G401 (cell line): ENCODE data around the gene PHYHD1. TPM values are rescaled to one million over a fixed set of nuclear protein-coding genes. Genes with fewer than 3 reads are reported as not detected.

Source experiments
- DNase-seq: peaks from one replicate; pipeline ENCODE4 v3.0.0-alpha.2; 2015; ENCODE audit warnings: low spot score
- in situ Hi-C: cut with HindIII; loops from 2 replicates; pipeline ENCODE4 v1.10.0; 2016; ENCODE audit warnings: low sequenced_read_pairs, mixed read lengths
- total RNA-seq: library from RNA; depleted of rRNA; stranded (reverse); fragments of >200 nt; shearing (Covaris generic); gene quantifications from 2 replicates; pipeline ENCODE4 v1.2.3, GENCODE V29; 2014; rRNA removed

Gene PHYHD1
- 13.8 and 17.6 TPM in 2 replicates for total RNA-seq

DNA sequence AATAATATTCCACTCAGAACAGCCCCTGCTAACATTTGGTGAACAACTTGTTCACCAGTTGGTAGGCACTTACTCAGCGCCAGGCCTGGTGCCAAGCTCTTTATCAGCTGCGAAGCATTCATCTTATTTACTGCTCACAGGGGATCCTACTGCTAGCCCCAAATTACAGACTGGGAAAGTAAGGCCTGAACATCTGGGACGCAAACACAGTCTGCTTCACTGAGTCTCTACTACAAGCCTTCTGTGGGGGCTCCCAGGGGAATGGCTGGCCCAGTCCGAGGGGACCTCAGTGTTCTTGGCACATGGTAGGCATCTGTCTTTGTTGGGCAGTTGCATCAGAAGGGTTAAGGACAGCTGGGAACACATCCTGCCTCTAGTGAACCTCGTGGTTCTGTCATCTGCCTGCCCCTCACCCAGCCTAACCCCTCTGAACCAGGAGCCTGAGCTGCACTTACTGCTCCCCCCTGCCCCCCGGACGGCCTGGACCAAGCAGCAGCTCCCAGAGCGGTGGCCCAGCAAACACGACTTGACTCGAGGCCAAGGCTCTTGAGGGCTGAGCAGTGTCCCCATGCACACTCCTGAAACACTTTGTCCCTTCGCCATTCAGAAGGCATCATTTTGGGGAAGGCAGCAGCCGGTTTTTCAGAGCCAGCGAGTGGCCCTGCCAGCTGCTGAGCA lies at the start of gene PHYHD1:
TSS of gene PHYHD1 (plus strand) at position 602 of the 678 bp plus-strand sequence. CDS start 1,342 bp downstream, outside the sequence.
- peak; percentile 46 for DNase-seq
- in situ Hi-C loops: no loop called here

DNA sequence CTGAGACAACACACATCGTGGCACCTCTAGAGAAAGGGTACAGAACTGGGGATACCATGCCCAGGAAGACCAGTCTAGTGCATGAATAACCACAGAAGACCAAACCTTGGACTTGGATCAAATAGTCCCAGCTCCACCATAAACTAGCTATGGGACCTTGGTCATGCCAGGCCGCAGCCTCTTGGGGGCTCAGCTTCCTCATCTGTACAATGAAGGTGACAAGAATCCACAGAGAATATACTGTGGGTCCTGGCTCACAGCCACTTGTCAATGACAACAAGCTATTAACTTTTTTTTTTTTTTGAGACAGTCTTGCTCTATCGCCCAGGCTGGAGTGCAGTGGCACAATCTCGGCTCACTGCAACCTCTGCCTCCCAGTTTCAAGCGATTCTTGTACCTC lies 42.9 kb upstream of the PHYHD1 start:
- in situ Hi-C loops: no loop called here
- no peak for DNase-seq

DNA sequence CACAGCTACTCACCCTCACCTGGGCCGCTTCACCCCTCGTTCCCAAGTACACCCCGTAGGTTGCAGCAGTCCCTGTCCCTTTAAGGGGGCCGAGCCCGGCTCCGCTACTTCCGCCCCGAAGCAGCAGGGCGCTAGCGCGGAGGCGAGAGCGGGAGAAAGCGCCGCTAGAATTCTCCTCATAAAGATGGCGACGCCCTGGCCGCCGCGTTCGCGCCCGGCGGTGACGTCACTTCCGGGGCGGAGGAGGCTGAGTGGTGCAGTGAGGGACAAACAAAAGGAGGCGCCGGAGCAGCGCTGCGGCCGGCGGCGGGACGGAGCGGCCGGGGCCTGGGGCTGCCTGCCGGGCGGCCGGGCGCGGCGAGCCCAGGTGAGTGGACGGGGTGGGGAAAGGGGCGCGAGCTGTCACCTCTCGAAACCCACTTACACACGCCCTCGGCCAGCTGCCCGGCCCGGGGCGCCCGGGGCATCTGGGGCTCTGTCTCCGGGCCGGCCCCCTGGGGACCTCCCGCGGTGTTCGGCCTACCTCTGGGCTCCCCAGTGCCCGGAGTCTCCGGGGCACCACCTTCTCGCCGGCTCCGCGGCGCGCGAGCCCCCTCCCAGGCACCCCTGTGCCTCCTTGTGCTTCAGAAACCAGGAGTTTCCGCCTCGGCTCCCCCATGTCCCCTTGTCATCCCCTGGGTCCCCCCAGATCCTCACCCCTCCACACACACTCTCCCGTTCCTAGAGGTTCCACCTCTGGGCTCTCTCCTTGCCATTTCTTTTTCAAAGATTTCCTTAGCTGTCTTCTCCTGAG lies 38.7 kb upstream of the PHYHD1 start, which contains the start of the genes KYAT1 and LRRC8A:
TSS of gene KYAT1 (minus strand) at position 67 of the 793 bp plus-strand sequence. CDS start 36,545 bp downstream, outside the sequence.
TSS of gene LRRC8A (plus strand) at position 250 of the 793 bp plus-strand sequence. CDS start 25,032 bp downstream, outside the sequence.
- in situ Hi-C loops: no loop called here
- peak; percentile 97 for DNase-seq

DNA sequence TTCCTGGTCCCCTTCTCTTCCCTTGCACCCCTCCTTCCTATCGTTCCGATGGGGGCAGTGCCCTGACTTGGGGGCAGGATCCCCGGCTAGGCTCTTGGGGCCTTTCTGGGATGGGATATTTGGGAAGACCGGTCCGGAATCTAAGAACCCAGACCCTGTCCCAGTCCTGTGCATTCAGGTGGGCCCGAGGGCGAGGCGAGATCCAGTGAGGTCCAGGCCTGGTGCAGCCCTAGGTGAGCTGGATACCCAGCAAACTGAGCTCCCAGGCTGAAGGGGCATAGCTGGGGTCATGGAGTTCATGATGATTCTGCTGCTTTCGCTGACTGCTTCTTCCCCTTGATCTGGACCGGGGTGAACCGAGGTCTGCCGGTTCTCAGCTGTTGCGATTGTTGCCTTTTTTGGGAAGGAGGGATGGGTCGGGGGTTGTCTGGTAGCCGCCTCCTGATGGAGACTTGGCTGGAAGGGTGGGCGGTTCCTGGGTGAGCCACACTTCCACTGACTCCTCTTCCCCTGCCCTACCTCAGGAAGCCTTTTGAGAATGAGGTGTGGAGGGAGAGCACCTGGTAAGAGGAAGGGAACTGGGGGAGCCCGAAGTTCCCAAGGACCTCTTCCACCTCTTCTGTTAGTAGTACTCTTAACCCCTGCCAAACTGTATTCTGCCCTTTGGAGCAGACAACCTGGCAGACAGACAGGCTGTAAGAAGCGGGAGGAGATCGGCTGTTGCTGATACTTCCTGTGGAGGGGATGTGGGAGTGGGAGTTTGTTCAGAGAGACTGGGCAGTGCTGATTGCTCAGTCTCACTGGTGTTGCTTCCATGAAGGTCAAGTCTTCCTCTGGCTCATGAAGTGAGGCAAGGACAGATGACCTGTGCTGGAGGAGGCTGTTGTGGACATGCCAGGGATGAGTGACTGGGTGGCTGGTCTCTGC lies 37.8 kb upstream of the PHYHD1 start:
- in situ Hi-C loops: no loop called here

DNA sequence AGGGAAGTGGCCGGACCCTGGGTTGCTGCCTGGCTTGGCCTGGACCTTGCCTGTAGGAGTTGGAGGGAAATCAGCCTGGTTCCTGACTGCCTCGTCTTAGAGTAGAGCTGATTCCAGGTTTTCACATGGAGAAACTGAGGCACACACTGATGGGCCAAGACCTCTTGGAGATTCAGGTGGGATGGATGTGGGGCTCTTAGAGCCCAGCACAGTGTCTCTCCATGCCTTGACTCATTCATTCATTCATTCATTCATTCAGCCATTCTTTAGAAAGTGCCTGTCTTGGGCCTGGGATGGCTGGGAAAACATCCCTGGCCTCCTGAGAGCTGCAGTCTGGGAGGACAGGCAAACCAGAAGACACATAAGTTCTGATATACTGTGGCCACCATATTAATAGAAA lies 36.6 kb upstream of the PHYHD1 start:
- in situ Hi-C loops: no loop called here
- no peak for DNase-seq

More for the DNA sequence above, 37.8 kb upstream of the PHYHD1 start:
- no peak for DNase-seq

DNA sequence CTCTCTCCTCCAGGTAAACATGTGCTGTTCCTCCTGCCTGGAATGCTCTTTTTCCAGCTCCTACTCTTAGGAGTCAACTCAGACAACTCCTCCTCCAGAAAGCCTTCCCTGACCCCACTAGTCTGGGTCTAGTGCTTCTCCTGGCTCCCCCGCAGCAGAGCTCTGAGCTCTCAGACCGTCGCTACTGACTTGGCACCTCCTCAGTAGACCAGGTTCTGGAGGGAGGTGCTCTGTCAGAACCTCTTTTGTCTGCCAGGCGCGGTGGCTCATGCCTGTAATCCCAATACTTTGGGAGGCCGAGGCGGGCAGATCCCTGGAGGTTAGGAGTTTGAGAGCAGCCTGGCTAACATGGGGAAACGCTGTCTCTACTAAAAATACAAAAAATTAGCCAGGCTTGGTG lies 35.4 kb upstream of the PHYHD1 start:
- peak; percentile 85 for DNase-seq
- in situ Hi-C loops: no loop called here

DNA sequence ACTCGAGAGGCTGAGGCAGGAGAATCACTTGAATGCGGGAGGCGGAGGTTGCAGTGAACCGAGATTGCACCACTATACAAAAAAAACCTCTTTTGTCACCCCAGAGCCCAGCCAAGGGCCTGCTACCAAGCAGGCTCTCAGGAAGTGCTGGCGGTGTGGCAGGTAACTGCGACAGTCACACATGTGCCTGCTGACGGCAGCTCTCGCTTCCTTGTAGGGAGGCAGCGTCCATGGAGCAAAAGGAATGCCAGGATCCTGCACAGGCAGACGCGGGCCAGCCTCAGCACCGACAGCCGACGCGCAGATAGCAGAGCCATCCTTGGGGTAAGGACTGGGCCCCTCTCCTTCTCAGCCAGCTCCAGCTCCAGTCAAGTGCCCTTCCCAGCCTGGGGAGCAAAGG lies 35.0 kb upstream of the PHYHD1 start:
- DNase-seq: peak; percentile 41
- in situ Hi-C loops: no loop called here

DNA sequence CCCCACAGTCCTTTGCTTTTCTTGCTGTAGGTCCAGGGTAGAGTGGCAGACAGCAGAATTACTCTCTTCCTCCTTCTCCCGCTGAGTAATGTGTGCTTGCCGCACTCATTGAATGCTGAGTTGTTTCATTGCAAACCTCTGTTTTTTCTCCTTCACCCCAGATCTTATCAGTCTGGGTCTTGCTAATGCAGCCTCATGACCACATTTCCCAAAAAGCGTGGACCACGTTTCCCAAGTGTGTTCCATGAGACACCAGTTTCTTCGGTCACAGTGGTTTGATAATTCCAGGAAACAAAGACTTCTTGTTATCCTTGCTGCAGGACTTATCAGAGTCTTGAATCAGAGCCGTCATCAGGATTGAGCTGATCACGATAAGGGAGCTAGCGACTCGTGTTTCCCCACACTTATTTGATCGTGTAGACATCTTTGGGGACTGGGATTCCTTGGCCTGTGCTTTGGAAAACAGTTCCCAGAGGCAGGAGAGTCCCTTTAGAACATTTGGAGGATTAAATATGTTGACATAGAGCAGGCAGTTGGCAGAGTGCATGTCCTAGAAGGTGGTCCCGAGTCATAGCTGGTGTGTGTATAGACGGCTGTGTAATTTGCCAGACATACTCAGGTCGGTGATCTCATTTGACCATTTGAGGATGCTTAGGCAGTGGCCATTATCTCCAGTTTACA lies 34.4 kb upstream of the PHYHD1 start:
- in situ Hi-C loops: no loop called here
- DNase-seq: no peak

DNA sequence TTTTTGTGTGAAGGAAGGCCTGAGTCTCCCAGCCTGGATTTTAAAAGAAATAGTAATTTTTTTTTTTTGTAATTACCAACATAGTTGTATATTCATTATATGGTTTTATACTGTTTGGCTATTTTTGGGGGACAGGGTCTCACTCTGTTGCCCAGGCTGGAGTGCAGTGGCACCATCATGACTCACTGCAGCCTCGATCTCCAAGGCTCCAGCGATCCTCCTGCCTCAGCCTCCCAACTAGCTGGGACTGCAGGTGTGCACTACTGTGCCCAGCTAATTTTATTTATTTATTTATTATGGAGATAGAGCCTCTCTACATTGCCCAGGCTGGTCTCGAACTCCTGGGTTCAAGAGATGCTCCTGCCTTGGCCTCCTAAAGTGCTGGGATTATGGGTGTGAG lies 33.7 kb upstream of the PHYHD1 start:
- in situ Hi-C loops: no loop called here
- no peak for DNase-seq

DNA sequence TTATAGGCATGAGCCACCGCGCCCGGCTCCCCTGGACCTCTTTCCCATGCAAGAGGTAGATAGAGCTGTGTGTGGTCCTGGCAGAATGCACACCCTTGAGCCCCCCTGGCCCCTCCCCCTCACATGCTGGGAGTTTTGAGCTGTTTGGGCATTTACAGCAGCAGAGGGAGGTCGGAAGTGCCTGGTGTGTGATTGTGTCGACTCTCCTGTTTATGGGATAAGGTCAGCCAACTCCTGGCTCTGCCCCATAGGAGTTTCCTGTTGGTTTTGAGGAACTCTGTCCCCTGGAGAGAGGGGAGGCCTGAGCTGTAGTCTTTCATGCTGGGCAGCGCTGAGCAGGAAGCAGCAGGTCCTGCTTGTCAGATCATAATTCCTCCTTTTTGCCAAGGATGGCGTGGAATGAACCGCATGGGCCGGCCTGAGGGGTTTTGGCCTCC lies 32.9 kb upstream of the PHYHD1 start:
- no peak for DNase-seq
- in situ Hi-C loops: no loop called here

DNA sequence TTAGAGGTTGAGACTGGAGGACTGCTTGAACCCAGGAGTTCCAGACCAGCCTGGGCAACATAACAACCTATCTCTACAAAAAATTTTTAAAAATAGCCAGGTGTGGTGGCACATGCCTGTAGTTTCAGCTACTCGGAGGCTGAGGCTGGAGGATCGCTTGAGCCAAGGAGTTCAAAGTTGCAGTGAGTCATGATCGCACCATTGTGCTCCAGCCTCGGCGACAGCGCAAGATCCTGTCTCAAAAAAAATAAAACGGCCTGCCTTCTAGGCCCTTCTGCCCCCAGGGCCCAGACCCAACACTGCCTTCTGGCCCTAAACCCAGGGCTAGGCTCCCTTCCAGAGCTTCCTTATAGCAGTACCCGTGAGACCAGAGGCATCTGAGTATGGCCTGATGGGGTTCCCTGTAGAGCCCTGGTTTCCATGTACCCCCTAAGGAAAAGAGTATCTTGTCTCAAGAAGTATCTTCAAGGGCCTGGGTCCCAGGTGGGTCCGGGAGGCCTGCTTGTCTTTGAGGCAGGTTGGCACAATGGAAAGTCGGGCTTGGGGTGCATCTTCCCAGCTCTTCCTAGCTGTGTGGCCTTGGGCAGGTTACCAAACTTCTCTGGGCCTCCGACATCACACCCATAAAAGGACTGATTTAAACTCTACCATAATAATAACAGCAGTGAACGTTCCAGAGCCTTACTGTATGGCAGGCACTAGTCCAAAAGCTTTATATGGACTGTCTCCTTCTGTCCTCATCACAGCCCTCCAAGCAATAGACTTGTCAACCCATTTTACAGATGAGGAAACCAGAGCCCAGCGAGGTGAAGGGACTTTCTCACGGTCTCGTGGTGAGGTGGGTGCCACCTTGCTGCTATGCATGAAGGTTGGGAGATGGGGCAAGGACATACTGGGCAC lies 29.2 kb upstream of the PHYHD1 start:
- DNase-seq: no peak
- in situ Hi-C loops: no loop called here

DNA sequence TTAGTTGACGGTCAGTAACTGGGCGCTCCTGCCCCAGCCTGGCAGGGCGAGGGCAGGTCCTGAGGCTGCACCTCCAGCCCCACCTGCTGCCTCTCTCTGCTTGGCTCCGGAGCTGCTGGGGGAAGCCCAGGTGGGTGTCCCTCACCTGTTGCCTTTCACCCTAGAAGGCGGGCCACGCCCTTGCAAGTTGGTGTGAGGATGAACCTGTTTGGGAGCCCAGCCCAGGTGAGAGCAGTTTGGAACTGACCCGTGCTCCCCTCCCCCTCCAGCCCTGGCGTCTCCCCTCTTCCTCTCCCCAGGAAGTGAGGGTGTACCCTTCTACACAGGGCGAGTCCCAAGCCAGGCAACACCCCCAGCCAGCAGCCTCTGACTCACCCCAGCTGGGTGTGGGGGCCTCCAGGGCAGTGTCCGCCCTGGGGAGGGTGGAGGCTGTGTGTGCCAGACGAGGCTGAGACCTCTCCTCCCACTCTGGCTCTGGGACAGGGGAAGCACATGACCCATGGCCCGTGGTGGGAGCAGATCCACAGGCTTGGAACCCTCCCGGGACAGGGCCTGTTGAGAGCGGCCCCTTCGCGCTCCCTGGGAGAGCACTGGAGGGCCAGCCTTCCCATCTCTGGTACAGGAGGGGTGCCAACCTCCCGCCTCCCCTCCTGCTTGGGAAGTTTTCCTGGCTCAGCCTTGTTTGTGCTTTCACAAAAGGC lies 28.4 kb upstream of the PHYHD1 start:
- DNase-seq: peak; percentile 44

DNA sequence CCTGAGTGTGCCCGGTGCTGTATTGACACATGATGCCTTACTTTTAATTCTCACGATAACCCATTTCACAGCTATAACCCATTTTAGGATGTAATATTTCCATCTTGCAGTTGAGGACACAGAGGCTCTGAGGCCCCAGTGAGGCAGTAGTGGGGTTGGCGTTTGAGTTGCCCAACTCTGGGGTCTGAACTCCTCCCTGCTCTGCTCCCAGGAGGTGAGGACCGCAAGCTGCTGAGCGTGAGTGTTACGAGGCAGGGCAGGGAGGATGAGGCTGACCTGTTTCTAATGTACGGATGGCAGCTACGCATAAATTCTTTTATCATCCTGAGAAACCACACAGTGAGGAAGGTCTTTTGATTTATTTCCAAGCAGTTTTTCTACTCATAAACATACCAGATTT lies 27.4 kb upstream of the PHYHD1 start:
- DNase-seq: no peak
- in situ Hi-C loops: no loop called here

More for the DNA sequence above, 28.4 kb upstream of the PHYHD1 start:
- in situ Hi-C loops: no loop called here

DNA sequence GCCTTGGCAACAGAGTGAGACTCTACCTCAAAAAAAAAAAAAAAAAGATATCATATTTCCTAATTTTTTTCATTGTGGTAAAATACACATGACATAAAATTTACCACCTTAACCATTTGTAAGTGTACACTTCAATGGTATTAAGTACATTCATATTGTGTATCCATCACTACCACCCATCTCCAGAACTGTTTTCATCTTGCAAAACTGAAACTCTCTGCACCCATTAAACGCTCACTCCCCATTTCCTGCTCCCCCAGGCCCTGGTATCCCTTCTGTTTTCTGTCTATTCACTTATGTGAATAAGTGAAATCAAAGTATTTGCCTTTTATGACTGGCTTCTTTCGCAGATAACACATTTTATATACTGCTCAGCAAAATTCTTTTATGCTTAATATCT lies 26.0 kb upstream of the PHYHD1 start:
- DNase-seq: no peak
- in situ Hi-C loops: no loop called here

DNA sequence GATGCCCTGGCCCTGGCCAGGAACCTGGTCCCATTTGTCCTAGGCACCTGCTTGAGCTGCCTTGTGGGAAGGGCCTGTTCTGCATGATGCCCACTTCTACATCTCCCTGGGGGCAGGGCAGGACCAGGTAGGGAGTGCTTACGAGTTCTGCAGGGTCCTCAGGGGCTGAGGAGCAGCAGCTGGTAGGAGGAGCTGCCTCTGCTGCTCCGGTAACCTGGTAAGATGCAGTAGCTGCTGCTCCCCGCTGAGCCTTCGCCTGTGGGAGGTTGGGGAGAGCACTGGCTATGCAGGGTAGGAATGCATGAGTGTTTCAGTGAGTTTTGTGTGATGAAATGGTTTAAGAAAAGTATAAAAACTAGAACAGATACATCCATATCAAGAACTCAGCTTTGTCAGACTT lies 25.2 kb upstream of the PHYHD1 start:
- in situ Hi-C loops: no loop called here
- no peak for DNase-seq

DNA sequence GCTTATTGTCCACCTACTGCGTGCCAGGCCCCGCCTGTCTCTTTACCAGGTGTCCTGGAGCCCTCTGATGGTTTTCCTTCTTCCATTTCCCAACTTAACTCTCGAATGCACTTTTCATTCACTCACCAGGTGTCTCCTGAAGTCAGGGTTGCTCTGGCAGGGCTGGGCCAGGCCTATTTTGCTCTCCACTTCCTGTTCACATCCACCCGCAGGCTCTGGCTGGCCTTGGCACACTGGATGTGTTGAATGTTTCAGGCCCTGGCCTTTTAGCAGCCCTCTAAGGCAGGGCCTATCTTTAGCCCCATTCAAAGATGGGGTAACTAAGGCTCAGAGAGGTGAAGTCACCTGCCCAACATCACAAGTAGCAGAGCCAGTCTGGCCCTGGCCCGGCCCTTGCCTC lies 22.4 kb upstream of the PHYHD1 start:
- DNase-seq: no peak
- in situ Hi-C loops: no loop called here

DNA sequence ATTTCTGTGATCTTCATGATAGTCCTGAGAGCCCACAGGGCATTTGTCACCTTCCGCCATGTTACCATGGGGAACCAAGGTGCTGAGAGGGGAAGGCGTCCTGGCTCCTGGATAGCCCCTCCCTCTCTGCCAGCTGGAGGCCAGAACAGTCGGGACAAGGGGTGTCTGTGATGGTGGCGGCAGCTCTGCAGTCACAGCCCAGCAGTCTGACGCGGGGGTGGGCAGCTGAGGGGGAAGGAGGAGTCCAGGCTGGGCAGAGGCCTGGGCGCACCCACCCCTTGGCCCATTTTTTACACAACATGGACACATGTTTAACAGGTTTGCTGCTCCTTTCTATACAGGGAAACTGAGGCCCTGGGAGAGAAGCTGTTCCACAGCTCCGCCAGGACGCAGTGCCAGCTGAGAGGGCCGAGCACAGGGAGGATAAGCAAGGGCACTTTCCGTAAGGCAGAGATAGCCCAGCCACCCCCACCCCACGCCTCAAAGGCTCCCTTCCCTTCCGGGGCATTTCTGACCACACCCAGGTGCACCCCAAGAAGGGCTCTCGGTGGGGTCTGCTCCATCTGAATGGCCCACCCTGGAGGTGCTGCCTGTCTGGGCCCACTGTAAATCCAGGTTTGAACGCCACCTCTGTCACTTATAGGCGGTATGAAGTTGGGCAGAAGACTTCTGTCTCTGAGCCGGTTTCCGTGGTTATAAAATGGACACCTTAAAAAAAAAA lies 21.8 kb upstream of the PHYHD1 start:
- in situ Hi-C loops: no loop called here

More for the DNA sequence above, 21.8 kb upstream of the PHYHD1 start:
- no peak for DNase-seq
